NCI-H2029 treated with DMSO at 0.1 percent for 48 hours (cell line): ENCODE results near the gene ARHGDIG.

Experiments
- DNase-seq: peaks from one replicate; lab custom pipeline; 2025; lab: John Stamatoyannopoulos, UW

Gene ARHGDIG

DNA sequence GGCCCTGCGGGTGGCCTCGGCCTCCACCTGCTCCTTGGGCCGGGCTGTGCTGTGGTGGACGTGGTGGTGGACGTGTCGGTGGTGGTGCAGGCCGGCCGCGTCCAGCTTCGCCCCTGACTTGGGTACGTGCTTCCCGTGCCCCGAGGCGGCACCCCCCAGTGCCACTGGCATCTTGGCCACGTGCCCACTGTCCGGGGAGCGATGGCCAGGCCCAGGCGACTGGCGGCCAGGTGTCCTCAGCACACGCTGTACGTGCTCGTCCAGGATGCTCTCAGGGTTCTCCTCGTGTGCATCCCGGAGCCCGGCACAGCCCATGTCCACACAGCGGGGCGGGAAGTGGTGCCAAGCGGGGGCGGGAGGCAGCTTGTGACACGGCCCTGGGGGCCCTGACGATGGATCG lies 17.4 kb downstream of the ARHGDIG start:
- DNase-seq = no peak

- no peak for DNase-seq
Measured at GRCh38 chr16:301235-301634, 20.8 kb downstream of the ARHGDIG start.

GRCh38 chr16:301950-302349 lies 21.6 kb downstream of the ARHGDIG start:
- no peak for DNase-seq

GRCh38 chr16:303760-304505 lies 23.5 kb downstream of the ARHGDIG start:
- no peak for DNase-seq

DNA sequence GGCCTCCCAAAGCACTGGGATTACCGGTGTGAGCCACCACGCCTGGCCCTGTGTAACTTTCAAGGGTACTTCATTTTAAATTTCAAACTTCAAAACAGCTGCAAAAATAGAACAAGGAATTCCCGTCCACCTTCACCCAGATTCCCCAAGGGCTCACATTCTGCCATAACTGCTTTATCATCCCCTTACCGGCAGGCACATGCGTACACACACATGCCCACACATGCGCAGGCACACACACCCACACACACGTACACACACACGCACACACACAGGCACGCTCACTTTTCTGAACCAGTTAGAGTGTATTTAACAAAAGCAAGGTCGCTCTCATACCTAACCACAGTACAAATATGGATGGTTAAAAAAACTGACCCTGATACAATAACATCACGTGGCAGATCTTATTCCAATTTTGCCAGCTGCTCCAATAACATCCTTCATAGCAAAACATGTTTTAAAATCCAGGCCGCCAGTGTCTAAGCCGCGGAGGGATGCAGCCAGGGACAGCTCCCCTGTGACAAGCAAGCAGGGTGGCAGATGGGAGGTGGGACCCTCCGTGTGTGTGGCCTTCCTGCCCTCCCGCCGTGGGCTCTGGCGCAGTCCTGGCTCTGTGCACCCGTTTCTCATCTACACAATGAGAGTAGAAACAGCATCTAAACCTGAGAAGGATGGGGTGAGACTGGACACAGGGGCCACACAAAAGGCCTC lies 25.7 kb downstream of the ARHGDIG start:
- no peak for DNase-seq

- DNase-seq = no peak
Measured at GRCh38 chr16:306911-307370, 26.6 kb downstream of the ARHGDIG start.

GRCh38 chr16:307691-308312 lies 27.4 kb downstream of the ARHGDIG start:
- no peak for DNase-seq

DNA sequence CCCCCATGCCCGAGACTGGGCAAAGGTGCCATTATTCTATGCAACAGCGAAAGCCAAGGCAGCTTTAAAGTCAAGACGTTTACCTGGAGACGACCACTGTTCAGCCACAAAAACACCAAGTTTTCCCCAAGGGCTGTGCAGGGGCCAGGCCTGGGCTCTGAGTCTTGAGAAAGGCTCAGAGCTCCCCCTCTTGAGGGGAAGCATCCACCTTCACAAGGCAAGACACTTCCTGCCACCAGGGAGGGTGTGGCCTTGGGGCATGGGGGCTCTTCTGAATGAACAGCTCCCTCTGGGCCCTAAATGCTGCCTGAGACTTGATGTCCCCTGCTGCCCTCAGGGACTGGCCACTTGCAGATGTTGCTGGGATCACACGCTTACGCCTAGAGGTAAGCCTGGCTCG lies 29.1 kb downstream of the ARHGDIG start:
- no peak for DNase-seq

- no peak for DNase-seq
Measured at GRCh38 chr16:311725-312124, 31.3 kb downstream of the ARHGDIG start.

- no peak for DNase-seq
Measured at GRCh38 chr16:314351-314750, 34.0 kb downstream of the ARHGDIG start.

GRCh38 chr16:314795-315299 lies 34.5 kb downstream of the ARHGDIG start:
- DNase-seq = no peak

GRCh38 chr16:316741-317464 lies 36.5 kb downstream of the ARHGDIG start:
- DNase-seq = no peak

DNA sequence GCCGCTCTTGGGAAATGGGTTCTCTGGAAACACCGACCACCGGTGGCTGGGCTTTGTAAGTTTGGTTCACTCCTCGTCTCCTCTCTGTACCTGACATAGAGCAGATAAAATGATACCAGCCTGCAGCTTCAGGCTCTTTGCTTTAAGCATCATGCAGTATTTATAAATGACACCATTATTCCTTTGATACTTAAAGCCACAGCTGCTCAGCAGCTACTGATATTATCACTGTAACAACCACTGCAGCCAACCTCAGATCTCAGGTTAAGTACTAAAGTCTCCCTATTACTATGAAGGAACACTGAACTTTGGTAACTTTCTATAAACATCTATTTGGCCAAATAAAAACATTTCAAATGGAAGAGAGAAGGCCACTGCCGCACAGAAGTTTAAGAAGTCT lies 37.2 kb downstream of the ARHGDIG start:
- no peak for DNase-seq

GRCh38 chr16:318628-319027 lies 38.2 kb downstream of the ARHGDIG start:
- no peak for DNase-seq

- DNase-seq = no peak
Measured at GRCh38 chr16:320206-320605, 39.8 kb downstream of the ARHGDIG start.

- no peak for DNase-seq
Measured at GRCh38 chr16:321532-321931, 41.1 kb downstream of the ARHGDIG start.

- DNase-seq = no peak
Measured at GRCh38 chr16:322476-323143, 42.2 kb downstream of the ARHGDIG start.

DNA sequence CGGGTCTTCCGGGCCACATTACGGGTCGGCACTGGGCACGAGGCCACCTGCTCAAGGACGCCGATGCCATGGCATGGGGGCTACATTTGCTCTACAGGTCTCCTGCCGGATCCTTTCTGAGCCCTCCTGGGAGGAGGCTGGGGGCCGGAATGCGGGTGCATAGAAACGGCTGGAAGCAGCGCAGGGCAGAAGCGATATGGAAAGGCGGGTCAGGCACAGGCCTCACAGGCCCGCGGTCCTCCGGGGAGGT lies 43.7 kb downstream of the ARHGDIG start:
- DNase-seq = no peak

- no peak for DNase-seq
Measured at GRCh38 chr16:324451-325334, 44.3 kb downstream of the ARHGDIG start.

DNA sequence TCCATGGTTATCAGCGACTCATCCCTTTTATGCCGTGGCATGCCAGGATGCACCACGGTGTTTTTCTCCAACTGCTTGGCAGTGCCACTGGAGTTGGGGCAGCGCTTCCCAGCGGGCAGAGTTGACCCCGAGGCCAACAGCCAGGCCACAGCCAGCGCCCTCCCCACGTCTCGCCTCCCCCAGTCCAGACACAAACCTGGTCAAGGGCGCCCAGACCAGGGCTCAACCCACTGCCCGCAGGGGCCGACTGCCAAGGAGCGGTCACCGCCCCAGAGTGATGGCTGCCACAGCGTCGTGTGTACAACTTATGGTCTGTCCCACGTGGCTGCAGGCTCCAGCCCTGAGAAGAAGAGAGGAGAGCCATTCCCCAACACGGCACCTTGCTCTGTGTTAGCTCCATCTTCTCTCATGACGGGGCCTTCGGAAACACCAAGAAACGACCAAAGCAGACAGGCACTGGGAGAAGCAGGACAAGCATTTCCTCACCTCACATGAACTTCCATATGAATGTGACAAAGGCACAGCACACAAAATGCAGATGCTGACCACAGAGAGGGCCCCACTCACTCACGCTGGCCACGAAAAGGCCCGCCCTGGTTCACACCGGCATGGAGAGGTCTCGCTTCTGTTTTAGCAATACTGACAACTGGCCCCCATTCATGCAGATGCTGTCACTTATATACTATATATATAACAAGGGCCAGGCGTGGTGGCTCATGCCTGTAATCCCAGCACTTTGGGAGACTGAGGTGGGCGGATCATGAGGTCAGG lies 45.2 kb downstream of the ARHGDIG start:
- DNase-seq = no peak
